T-helper 2 cell treated with Interferon-gamma antibody and Interleukin-4, amounts not matched to agents 100 ng/mL and 5 ng/mL, for 36 hours (primary cell): ENCODE measurements around the gene DIDO1. TPM values are rescaled to one million over a fixed set of nuclear protein-coding genes. Genes with fewer than 3 reads are reported as not detected.
"Not testable (repeated sequence)": the region's sequence is repeated elsewhere in the genome, so short reads cannot be mapped to it uniquely, and the experiment has no call there.

ENCODE experiments used
- intact Hi-C: fragments of 100-400 bp; cut with micrococcal nuclease; formaldehyde crosslinking; loops from one replicate; pipeline ENCODE4 v1.15.1; 2023
- total RNA-seq: library from RNA; stranded (reverse); gene quantifications from 2 replicates; pipeline ENCODE4 v1.2.3, GENCODE V29; 2022

The DIDO1 gene
- total RNA-seq, 1 donor from 2014 or later, result 72.8 TPM

- intact Hi-C loops, result no loop called here
These were observed 5.2 kb upstream of the DIDO1 start for GRCh38 chr20:62931464-62931863.

GRCh38 chr20:62929051-62929538 is 2.8 kb upstream of the DIDO1 start:
- intact Hi-C loops, result loop anchor here (1.0 to 5.0 kb wide), 3 partner anchors 9 to 132 kb away; partner anchors contain the start of genes GID8 and MRGBP

GRCh38 chr20:62928246-62928939 is 2.1 kb upstream of the DIDO1 start:
- intact Hi-C loops, result loop anchor here (2.0 to 5.0 kb wide), 2 partner anchors 80 to 131 kb away; partner anchors contain the start of gene MRGBP

GRCh38 chr20:62927128-62927705 is 912 bp upstream of the DIDO1 start:
- intact Hi-C loops, result loop anchor here (5.0 kb wide), 1 partner anchor 130 kb away; the partner anchor contains the start of gene MRGBP

GRCh38 chr20:62925420-62926228 is 681 bp downstream of the DIDO1 start:
- intact Hi-C loops, result loop anchor here (1.0 to 5.0 kb wide), 2 partner anchors 12 to 128 kb away; partner anchors contain the start of gene MRGBP

GRCh38 chr20:62925076-62925419 is 1.3 kb downstream of the DIDO1 start:
- intact Hi-C loops, result loop anchor here (1.0 to 5.0 kb wide), 2 partner anchors 12 to 128 kb away; partner anchors contain the start of gene MRGBP

GRCh38 chr20:62924442-62925075 is 1.7 kb downstream of the DIDO1 start:
- intact Hi-C loops, result loop anchor here (1.0 to 5.0 kb wide), 2 partner anchors 13 to 127 kb away; partner anchors contain the start of gene MRGBP

- intact Hi-C loops, result no loop called here
These were observed 2.5 kb downstream of the DIDO1 start for GRCh38 chr20:62923669-62924441.

- intact Hi-C loops, result not testable (repeated sequence)
These were observed 3.1 kb downstream of the DIDO1 start for GRCh38 chr20:62923059-62923668.

GRCh38 chr20:62922451-62922921 is 3.8 kb downstream of the DIDO1 start:
- intact Hi-C loops, result no loop called here

- intact Hi-C loops, result no loop called here
These were observed 5.1 kb downstream of the DIDO1 start for GRCh38 chr20:62921119-62921687.

- intact Hi-C loops, result no loop called here
These were observed 6.2 kb downstream of the DIDO1 start for GRCh38 chr20:62920039-62920645.

- intact Hi-C loops, result loop anchor here (2.0 kb wide), 1 partner anchor 18 kb away; no protein-coding TSS in a partner anchor
These were observed 7.5 kb downstream of the DIDO1 start for GRCh38 chr20:62918831-62919230.

- intact Hi-C loops, result loop anchor here (2.0 kb wide), 1 partner anchor 17 kb away; no protein-coding TSS in a partner anchor
These were observed 8.2 kb downstream of the DIDO1 start for GRCh38 chr20:62918147-62918546.

GRCh38 chr20:62917720-62918119 is 8.6 kb downstream of the DIDO1 start:
- intact Hi-C loops, result loop anchor here (2.0 kb wide), 1 partner anchor 17 kb away; no protein-coding TSS in a partner anchor

GRCh38 chr20:62916703-62917476 is 9.4 kb downstream of the DIDO1 start:
- intact Hi-C loops, result no loop called here

- intact Hi-C loops, result no loop called here
These were observed 11.3 kb downstream of the DIDO1 start for GRCh38 chr20:62914970-62915457.

- intact Hi-C loops, result no loop called here
These were observed 11.9 kb downstream of the DIDO1 start for GRCh38 chr20:62914436-62914835.
